HEK293 (cell line): Measurements from ENCODE around the gene FADS3.

Source experiments
- CTCF ChIP-seq: fragments of 450-650 bp; formaldehyde crosslinking; IDR thresholded peaks from 2 replicates; pipeline ENCODE4 v1.5.1; 2016; ENCODE audit warnings: missing biosample characterization, missing genetic modification characterization
- MZF1 ChIP-seq: fragments of 450-650 bp; formaldehyde crosslinking; IDR thresholded peaks from 2 replicates; pipeline ENCODE4 v1.5.1; 2017; ENCODE audit warnings: missing biosample characterization, missing genetic modification characterization, borderline replicate concordance
- OVOL3 ChIP-seq: fragments of 450-650 bp; formaldehyde crosslinking; IDR thresholded peaks from 2 replicates; pipeline ENCODE4 v1.5.1; 2016; ENCODE audit warnings: missing biosample characterization, missing genetic modification characterization
- REST ChIP-seq: fragments of 450-650 bp; formaldehyde crosslinking; IDR thresholded peaks from 2 replicates; pipeline ENCODE4 v1.5.1; 2016; ENCODE audit warnings: missing biosample characterization, missing genetic modification characterization
- SETDB1 ChIP-seq: IDR thresholded peaks from one replicate; pipeline ENCODE4 v1.6.1; 2017; ENCODE audit warnings: mild to moderate bottlenecking, low read length, moderate library complexity, mixed read lengths; ENCODE audit not compliant: insufficient read length
- TCF7L2 ChIP-seq: IDR thresholded peaks from 2 replicates; pipeline ENCODE4 v1.6.1; 2011; ENCODE audit warnings: low read depth, mild to moderate bottlenecking, inconsistent platforms, low read length, moderate library complexity, borderline replicate concordance
- TSHZ1 ChIP-seq: fragments of 450-650 bp; formaldehyde crosslinking; IDR thresholded peaks from 2 replicates; pipeline ENCODE4 v1.5.1; 2016; ENCODE audit warnings: missing biosample characterization, missing genetic modification characterization, borderline replicate concordance
- YY1 ChIP-seq: fragments of 450-650 bp; formaldehyde crosslinking; IDR thresholded peaks from 2 replicates; pipeline ENCODE4 v1.5.1; 2018; ENCODE audit warnings: missing biosample characterization, missing genetic modification characterization
- ZNF121 ChIP-seq: fragments of 450-650 bp; formaldehyde crosslinking; IDR thresholded peaks from 2 replicates; pipeline ENCODE4 v1.5.1; 2016; ENCODE audit warnings: missing biosample characterization, missing genetic modification characterization
- ZNF174 ChIP-seq: fragments of 450-650 bp; formaldehyde crosslinking; IDR thresholded peaks from 2 replicates; pipeline ENCODE4 v1.5.0; 2017; ENCODE audit warnings: missing biosample characterization, mild to moderate bottlenecking, missing genetic modification characterization
- ZNF24 ChIP-seq: fragments of 450-650 bp; formaldehyde crosslinking; IDR thresholded peaks from 2 replicates; pipeline ENCODE4 v1.5.1; 2016; ENCODE audit warnings: missing biosample characterization, missing genetic modification characterization
- ZNF335 ChIP-seq: fragments of 450-650 bp; formaldehyde crosslinking; conservative IDR thresholded peaks from 2 replicates; pipeline ENCODE4 v1.5.1; 2016; ENCODE audit warnings: missing biosample characterization, missing genetic modification characterization
- ZNF561 ChIP-seq: fragments of 450-650 bp; IDR thresholded peaks from 2 replicates; pipeline ENCODE4 v1.5.1; 2018; ENCODE audit warnings: missing biosample characterization, missing genetic modification characterization, borderline replicate concordance
- ZNF610 ChIP-seq: fragments of 450-650 bp; formaldehyde crosslinking; IDR thresholded peaks from 2 replicates; pipeline ENCODE4 v1.5.1; 2016; ENCODE audit warnings: missing biosample characterization, missing genetic modification characterization, borderline replicate concordance

GRCh38 chr11:61869429-61869707, 22.0 kb downstream of the FADS3 start:
- TF ChIP-seq OVOL3 (tag by site-specific recombination) (no peak), TSHZ1 (tag by site-specific recombination) (no peak), CTCF (tag by site-specific recombination) (no peak), YY1 (tag by site-specific recombination) (no peak), ZNF610 (no peak), ZNF561 (no peak), ZNF121 (tag by site-specific recombination) (no peak), ZNF24 (tag by site-specific recombination) (no peak), REST (no peak), MZF1 (no peak), TCF7L2 (no peak), ZNF335 (tag by site-specific recombination) (no peak), ZNF174 (tag by site-specific recombination) (no peak), SETDB1 (no peak)
